HG03108 (cell line): Measurements from ENCODE around the gene SORCS2.

Source experiments
- ATAC-seq: cut with Tn5 transposase; IDR thresholded peaks from one replicate; pipeline ENCODE4 v1.9.1; 2021; ENCODE audit warnings: moderate library complexity; ENCODE audit not compliant: unreplicated experiment

Gene SORCS2

DNA sequence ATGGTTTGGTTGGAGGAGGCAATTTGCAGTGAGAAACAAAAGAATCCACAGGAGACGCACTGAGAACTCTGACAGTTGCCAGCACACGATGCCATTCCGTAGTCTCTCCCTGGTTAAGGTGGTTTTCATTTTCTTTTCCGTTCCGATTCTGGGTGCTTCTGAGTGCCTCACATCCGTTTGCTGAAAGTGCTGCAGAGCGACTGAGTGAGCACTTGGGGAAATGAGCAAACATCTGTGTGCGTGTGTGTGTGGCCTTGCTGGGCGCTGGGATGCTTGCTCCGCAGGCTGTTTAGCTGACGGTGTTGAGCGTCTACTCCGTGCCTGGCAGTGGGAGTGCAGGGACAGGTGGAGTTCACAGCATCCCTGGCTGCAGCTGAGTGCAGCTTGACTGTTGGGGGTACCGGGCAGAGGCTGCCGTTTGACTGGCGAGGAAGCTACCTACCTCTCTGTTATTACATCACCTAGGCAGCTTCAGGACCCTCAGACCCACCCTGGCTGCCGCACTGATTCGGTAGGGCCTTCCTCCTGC lies 49.3 kb downstream of the SORCS2 start:
- no peak for ATAC-seq

DNA sequence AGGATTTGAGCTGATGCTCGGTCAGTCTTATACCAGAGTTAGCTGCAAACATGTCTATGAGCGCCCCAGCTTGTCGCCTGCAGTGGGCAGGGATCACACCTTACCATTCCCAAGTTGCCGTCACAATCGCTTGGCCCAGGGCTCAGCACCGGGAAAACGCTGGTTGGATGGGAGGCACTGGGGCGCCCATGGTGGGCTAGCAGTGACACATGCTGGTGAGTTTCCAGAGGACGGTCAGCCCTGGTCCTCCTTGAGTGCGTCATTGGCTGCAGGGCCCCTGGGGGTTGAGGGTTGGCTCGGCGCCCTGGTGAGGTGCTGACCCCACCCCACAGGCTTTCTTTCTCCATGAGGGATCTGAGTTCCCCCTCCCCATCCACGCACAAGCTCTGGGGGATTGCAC lies 50.4 kb downstream of the SORCS2 start:
- ATAC-seq: no peak

DNA sequence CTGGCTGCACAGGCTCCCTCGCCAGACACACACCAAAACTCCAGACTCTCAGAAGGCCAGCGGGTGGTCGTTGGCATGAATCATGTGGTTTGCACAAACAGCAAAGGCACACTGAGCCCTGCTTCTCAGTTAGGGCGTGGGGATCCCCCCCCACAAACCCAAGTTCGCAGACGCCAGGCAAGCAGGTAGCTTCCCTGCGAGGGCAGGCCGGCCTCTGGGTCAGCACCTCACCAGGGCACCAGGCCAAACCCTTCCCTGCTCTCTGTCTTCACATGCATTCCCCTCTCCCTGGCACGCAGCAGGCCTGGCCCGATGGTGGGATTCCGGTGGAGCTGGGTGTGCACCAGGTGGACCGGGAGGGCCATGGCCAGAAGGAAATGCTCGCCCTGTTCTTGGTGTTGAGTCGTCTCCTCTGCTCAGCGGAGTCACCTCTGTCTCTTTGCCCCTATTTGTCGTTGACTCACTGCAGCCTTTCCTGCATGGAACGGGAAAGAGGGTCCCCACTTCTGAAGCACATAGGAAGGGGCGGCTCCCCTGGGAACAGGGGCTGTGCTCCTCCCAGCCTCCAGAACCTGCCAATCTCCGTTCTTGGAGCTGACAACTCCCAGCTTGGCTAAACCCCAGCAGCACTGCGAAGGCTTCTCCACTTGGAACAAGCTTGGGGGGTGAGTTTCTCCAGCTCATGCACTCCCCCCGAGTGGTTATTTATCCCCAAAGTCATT lies 51.4 kb downstream of the SORCS2 start:
- no peak for ATAC-seq

DNA sequence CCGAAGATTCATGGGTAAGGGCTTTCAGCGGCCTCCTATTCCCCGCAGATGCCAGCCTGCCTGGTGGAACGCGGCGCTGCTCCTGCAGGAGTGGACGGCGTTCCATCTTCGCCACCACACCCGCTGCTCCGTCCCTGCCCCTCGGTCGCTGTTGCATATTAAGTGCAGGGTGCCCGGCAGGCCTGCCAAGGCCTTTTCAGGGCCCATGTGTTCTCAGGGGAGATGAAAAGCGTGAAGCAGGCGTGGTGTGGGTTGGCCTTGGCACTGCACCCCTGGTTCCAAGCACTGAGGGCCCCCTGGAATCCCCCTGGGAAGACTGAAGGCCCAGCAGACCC lies 52.0 kb downstream of the SORCS2 start:
- ATAC-seq: no peak

DNA sequence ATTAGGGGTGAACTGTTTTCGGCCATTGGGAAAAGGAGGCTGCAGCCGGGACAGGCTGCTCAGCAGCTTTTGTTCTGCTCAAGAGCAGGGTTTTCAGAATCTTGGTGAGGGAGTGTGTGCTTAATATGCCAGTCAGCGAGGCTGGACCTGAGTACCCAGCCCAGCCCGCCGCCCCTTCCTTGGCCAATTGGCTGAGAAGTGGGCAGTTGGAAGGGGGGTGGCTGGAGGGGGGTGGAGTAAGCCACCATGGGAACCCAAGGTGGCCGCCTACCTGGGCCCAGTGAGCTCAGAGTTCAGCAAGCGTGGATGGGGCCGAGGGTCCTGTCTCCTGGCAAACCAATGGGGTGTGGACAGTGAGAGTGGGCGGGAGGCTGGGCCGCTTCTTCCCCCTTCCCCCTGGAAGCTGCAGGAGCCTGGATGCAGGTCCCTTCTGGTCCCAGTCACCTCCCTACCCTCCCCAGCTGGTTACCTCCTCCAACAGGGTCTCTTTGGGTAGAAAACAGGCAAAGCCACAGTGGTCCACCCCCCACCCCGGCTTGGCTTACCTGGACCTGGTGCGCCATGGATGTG lies 52.5 kb downstream of the SORCS2 start:
- no peak for ATAC-seq

DNA sequence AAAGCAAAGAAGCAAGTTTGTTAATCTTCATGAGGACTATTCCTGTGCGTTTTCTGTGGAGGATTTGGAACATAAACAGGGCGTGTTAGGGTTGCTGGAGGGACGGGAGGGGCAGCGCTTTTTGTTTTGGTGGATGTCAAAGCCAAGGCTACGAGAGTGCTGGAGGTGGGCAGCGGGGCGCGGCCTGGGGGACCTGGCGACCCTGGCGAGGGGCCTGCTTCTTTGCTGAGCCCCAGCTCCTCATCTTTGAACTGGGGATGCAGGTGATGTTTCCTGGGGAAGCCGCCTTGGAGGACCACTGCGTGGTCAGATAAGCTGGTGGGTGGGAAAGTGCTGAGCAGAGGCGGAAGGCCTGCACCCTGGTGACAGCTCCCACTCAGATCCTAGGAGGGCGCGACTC lies 55.2 kb downstream of the SORCS2 start:
- no peak for ATAC-seq

DNA sequence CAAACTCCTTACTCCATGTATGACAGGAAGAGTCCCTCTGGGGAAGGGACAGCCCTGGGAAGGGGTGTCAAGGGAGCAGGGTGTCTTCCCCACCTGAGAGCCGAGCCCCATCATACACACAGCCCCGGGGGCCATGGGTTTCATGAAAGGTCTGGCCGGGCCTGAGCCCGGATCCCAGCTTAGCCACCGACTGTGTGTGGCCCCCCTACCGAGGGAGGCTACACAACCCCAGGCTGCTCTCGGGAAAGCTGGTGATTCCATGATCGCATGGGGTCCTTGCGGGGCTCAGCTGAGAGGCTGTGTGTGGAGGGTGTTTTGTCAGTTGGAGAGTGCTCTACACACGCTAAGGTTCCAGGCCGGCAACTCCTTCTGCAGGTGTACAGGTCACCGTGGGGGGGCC lies 55.6 kb downstream of the SORCS2 start:
- ATAC-seq: no peak

DNA sequence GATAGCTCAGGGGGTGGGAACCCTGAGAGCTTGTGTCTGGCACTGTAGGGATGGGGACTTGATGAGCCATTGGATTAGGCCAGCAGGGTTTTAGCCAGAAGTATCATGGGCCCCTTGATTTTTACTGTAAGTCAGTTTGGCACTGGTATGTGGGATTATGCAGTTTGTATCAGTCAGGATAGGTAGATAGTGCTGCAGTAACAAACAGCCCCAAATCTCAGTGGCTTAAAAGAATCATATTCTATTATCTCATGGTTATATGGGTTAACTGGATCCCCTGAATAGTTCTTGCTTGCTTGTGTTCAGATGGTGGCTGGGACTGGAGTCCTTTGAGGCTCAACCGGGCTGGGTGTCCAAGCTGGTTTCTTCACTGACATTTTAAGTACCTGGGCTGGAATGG lies 56.5 kb downstream of the SORCS2 start:
- ATAC-seq: no peak

DNA sequence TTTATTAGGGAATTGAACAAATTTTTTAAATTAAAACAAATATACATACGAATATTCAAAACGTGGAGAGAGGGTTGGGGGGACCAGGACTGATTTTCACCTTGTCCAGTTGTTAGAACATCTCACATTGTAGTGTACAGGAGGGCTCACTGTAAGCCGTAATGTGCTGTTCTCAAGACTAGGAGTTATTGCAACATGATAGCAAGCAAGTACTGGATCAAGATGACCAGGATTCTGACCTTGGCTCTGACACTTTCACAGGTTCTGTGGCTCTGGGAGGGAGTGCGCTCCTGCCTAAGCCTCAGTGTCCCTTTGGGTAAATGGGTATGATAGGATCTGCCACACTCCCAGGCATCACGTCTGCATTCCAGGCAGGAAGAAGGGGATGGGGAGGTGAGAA lies 59.0 kb downstream of the SORCS2 start:
- no peak for ATAC-seq

DNA sequence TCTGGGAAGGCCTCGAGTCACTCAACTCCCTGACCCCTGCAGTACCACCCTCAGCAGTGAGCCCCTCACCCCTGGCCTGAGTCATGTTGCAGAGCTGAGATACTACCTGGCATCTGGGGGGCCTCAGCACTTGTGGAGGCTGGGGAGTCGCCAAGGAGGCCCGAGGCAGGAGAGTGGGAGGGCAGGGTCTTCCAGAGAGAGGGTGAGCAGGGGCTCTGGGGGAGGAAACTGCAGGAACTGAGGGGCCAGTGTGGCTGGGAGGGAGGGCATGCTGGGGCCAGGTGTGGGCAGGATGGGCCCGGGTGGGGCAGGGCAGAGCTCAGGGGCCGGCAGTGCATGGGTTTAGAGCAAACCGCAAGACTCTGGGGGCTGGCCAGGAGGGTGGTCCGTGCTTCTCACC lies 59.7 kb downstream of the SORCS2 start:
- no peak for ATAC-seq

DNA sequence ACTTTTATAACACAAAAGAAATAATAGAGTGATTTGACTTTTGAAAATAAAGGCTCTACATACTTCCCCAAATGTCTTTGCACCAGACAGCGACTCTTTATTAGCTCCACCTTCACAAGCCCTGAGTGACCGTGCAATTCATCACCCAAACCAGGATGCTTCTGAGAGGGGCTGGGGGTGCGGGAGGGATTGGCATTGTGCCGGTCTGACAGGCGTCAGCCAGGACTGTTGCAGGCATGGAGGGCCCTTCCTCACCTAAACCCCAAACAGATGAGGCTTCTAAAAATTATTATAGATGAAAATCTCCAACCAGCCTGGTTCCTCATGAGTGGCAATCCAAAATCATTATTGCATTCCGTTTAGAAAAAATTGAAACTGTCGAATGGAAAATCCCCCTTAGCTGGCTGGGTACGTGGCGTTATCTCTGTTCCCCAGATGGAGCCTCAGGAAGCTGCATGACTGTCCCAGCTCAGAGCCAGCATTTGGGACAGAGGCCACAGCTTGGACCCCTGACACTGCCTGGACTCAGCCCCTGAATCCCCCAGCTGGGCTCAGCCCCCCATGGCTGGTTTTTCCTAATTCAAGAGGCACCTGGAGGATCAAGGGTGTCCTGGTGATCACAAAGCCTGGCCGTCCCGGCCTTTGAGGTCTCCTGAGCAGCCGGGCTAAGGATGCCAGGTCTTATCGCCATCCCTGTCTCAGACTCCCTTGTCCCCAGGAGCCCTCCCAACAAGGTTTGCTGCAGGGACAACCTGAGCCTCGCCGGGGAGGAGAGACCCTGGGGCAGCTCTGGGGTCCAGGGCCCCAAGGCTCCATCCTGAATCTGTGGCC lies 60.4 kb downstream of the SORCS2 start:
- no peak for ATAC-seq

DNA sequence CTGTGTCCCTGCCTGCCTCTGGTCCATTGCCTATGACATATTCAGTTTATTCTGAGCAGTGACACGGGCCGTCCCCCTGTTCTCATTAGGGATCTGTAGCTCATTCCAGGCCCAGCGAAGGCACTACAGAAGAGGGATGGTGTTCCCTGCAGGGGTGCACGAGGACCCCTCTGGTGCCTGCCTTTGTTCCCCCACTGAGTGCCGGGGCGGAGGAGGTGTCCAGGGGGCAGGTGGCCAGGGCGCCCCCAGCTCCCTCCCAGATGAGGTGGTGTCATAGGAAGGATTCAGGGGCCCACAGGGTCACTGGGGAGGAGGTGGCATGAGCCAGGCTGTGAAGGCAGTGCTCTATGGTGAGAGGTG lies 61.0 kb downstream of the SORCS2 start:
- ATAC-seq: no peak

DNA sequence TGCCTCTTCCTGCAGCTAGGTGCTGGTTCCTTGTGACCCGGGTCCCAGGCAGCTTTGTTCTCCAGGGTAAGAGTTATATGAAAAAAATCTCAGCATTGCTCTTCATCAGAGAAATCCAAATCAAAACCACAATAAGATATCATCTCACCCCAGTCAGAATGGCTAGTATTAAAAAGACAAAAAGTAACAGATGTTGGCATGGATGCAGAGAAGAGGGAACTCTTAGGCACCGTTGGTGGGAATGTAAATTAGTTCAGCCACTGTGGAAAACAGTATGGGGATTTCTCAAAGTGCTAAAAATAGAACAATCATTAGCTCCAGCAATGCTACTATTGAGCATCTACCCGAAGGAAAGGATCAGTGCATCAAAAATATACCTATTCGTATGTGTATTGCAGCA lies 61.5 kb downstream of the SORCS2 start:
- no peak for ATAC-seq

DNA sequence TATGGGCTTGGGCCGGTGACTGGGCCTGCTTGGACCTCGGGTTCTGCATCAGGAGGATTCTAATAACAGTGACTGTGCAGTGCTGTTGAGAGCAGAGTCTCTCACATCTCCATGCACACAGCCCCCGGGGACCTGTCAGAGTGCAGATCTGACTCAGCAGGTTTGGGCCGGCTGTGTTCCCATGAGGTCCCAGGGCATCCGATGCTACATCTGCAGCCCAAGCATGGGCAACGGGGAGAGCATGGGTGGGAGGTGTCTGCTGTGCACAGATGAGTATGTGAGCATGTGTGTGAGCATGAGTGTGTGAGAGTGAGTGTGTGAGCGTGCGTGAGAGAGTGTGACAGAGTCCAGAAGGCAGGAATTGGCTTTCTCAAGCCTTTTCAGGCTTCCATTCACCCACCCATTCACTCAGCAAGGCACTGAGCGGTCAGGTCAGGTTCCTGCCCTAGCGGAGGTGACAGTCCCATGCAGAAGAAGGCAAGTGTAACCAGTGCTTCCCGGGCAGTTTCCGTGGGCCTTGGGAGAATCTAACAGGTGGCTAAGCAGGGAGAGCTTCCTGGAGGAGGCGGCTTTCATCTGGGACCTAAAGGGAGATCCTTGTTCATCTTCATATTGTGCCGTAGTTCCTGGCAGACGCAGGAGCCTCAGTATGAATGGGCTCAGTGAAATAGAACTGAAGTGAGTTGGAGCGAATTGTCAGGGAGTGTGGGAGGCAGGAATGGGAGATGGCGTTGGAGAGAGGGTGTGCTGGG lies 62.6 kb downstream of the SORCS2 start:
- ATAC-seq: peak; percentile 93

DNA sequence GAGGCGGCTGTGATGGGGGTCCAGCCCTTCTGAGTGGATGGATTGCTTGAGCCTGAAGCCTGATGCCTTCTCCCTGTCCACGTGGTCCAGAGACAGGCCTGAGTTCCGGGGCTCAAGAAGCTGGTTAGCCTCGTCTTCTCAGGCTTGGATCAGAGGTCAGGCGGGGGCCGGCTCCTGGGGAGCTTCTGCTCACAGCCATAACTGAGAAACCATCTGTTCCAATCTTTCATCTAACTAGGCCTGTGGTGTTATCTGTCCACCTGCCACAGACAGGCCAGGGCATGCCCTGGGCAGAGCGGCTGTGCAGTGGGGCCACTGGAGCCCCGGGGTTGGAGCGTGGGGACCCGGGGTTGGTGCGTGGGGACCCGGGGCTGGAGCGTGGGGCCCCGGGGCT lies 63.1 kb downstream of the SORCS2 start:
- no peak for ATAC-seq

DNA sequence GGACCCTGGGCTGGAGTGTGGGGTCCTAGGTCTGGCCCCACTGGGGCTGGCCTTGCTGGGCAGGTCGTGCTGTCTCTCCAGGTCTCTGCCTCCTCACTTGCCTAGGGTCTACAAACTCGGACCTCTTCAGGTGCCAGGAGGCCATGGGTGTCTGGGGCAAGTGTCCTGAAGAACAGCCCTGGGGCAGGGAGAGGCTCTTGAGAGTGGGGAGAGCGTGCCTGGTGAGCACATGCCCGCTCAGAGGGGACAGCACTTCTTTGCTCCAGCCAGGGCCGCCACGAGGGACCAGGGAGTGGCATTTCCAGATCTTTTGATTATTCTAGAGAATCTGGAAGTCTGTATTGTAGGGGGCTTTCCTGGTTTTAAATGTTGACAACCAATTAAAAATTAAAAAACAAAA lies 63.7 kb downstream of the SORCS2 start:
- no peak for ATAC-seq

DNA sequence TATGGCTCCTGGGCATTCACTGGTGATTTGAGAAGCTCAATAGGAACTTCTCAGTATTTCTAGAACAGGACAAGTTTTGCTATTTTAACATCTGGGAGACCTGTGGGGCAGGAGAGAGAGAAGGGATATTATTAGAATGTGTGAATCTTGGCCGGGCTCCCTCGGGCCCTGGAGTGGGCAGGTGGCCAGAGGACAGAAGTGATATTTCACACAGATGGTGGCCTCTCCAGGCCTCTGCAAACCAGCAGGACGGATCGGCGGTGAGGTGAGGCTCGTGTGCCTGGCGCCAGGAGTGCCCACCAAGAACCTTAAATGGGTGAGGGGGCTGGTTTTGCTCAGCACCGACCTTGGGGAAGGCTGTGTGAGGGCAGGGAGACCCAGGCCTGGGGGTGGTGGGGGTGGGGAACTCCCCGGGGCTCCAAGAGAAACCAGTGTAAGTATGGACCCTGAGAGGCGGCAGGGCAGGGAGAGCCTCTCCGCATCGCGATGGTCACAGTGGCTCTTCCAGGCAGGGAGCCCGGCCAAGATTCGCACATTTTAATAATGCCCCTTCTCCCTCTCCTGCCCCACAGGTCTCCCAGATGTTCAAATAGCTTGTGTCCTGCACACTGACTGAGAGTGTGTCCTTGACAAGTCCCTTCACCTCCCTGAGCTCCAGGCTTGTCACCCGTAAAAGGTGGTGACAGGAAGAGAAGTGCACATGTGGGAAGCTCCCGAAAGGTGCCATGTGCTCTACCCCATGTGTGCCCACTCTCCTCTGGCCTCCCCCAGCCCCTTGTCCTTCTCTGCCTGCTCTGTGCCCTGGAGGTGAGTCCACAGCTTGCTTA lies 64.9 kb downstream of the SORCS2 start:
- ATAC-seq: no peak

DNA sequence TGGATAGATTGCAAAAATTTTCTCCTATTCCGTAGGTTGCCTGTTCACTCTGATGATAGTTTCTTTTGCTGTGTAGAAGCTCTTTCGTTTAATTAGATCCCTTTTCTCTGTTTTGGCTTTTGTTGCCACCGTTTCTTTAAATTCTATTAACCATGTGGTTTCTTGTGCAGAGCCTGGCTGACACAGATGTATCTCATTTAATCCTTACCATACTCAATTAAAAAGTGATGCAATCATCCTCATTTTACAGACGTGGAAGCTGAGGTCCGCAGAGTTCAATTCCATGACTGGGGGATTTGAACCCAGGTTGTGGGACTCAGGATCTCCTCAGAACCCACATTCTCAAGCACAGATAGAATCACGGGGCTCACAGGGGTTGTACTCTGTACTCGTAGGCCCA lies 66.7 kb downstream of the SORCS2 start:
- no peak for ATAC-seq

DNA sequence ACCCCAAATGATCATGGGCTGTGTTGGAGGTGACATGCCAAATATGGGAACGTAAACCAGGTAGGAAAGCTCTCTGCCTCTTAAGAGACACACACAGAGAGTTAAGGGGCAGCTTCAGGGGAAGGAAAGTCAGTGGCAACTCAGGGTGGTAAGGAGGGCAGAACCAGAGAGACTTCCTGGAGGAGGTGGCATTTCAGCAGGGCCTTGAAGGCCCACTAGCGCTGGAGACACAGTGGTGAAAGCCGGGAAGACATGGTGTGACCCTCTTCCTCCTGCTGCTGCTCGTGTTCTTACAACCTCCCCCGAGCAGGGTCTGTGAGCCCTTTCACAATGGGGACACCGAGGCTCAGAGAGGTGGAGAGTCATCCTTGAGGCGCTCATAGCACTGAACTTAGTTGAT lies 68.2 kb downstream of the SORCS2 start:
- ATAC-seq: no peak

DNA sequence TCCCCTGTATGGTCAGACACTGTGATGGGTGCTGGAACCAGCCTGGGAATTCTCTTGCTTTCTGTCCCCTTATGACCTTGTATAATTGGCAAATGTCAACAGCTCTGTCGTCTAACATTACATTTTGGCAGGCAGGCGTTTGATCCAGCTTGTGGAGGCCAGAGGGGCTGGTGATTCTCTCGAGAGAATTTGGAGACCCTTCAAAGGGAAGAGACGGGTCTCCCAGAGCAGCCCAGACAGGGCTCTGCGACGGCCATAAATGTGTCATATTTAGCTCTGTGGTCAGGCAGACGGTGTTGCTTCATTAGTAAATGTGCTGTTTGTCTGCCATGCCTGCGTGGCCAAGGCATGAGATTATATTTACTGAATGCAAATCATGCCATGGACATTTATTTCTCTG lies 68.7 kb downstream of the SORCS2 start:
- ATAC-seq: no peak

DNA sequence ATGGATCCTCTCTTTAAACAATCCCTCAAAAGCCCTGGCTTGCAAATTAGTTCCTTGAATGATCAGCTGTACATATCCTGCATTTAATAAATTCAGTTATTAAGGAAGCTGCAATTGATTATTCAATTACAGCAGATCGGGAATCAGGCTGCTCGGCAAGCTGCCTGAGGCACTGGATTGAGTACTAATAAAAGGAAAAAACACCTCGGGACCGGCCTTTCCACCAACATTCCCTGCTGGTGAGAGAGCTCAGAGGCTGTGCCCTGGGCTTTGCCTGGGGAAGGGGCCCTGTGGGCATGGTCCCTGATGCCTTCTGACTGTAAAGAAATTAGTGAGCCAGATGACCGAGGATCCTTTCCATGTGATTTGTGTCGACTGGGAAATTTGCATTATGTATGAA lies 69.2 kb downstream of the SORCS2 start:
- no peak for ATAC-seq
